GM18520 (cell line): ENCODE data around the gene ADAMTS20.
A peak's percentile ranks its signal among the peaks of the same experiment; 100 is the strongest.
"Not testable (repeated sequence)": the region's sequence is repeated elsewhere in the genome, so short reads cannot be mapped to it uniquely, and the experiment has no call there.

Experiments used
- ATAC-seq: cut with Tn5 transposase; IDR thresholded peaks from one replicate; pipeline ENCODE4 v1.9.1; 2021; ENCODE audit not compliant: unreplicated experiment

ADAMTS20 gene

DNA sequence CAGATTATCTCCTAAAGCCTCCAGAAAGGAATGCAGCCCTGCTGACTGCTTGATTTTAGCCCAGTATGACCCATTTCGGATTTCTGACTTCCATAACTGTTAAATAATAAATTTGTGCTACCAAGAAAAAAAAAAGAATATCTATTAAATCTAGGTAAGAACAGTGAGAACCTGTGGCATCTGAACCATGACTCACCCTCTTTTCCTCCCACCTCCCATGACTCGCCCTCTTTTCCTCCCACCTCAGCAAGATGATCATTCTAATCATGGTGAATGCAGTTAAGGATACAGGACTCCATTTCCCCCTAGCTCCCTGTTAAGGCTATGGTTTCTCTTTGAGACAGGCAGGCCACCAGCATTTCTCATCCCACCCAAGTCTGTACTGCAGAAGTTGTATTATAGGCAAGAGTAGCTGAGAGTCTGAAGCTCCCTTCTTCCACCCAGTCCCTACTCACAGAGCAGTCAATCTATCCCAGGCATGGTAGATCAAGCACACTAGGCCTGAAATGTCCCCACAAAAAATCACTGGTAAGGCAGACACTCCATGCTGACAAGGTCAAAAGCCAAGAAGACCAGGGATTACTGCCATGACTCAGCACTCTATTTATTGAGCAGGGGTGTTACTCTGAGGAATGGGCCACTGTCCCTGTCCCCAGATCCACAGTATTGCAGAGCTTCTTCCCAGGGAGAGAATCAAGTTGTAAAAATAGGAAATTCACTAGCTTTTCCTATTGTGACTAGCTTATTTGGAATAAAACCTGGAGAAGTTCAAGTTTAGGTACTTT lies 188.9 kb downstream of the ADAMTS20 start:
- ATAC-seq: no peak

DNA sequence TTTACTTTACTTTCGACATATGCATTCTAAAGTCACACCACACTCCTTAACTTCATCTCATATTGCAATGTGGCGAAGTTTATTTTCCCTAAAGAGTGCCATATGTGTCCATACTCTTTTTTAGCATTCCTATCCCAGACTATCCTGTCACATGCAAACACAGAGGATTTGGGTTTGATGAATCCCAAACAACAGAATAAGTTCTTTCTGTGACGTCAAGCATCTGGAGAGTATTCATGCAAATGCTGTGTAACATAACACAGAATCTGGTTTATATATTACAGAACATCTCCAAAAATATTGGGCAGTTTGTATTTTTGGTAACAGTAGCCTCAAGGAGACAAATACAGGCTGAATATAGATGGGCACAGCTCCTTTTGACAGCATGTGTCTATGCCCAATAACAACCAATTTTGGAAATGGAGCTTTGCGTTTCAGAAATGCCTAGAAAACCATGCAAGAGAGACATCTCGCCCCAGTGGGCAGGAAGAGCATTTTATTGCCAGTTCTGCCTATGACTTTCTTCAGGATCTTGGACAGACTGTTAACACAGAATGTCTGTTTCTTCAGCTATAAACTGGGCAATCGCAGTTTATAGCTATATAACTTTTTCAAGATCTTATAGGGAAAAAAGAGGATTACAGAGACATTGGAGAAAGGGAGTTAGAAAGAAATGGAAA lies 190.8 kb downstream of the ADAMTS20 start:
- no peak for ATAC-seq

DNA sequence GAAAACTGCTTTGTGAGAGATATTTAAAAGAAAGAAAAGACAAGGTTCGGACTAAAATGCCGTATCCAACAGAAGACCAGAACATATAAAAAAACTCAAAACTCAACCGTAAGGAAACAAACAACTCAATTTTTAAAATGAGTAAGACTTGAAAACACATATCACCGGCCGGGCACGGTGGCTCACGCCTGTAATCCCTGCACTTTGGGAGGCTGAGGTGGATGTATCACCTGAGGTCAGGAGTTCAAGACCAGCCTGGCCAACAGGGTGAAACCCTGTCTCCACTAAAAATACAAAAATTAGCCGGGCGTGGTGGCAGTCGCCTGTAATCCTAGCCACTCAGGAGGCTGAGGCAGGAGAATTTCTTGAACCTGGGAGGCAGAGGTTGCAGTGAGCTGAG lies 192.0 kb downstream of the ADAMTS20 start:
- ATAC-seq: not testable (repeated sequence)

DNA sequence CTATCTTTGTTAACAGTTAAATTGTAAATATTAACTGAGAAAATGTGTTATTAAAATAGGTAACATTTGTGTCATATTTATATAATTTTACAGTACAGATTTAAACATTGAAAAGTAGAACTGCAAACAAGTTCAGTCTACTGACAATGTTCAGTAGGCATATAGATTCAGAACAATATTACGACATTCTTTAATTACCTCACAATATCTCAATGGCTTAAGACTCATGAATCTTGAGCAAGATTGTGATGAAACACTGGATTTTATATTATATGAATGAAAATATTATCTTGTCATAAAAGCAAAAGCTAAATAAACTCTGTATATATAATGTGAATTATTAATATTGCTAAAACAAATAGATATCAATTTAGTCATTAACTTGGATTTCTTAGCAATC lies 194.9 kb downstream of the ADAMTS20 start:
- ATAC-seq: no peak

DNA sequence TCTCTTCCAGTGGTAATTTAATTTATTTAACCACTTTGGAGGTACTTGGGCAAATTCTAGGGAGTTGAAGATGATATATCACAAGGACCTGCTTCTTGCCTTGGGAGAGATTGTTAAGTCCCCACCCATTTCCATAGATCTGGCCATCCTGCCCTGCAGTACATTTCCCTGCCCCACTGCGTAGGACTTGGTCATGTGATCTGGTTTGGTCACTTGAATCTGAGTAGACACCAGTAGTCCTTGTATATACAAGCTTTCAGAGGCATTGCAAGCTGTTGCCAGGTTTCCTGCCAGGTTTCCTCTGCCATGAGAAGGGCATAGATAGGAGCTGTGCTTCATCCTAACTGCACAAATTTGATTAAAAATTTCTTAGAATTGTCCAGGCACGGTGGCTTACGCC lies 200.0 kb downstream of the ADAMTS20 start:
- ATAC-seq: no peak

DNA sequence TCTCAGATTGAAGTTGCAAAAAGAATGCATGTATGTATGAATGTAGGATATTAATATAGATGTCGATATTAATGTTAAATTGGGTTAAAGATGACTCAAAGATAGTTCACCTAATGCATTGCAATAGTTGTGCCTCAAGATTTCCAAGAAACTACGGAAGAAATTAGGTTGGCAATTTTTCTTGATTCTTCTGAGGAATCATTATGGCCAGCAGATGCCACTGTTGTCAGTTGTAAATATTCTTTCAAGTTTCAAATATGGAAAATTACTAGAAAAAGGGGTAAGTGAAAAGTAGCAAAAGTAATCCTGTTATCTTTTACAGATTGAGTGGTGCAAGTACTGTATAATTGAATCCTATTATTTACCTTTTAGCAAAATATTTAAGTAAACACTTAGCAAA lies 202.1 kb downstream of the ADAMTS20 start:
- no peak for ATAC-seq

DNA sequence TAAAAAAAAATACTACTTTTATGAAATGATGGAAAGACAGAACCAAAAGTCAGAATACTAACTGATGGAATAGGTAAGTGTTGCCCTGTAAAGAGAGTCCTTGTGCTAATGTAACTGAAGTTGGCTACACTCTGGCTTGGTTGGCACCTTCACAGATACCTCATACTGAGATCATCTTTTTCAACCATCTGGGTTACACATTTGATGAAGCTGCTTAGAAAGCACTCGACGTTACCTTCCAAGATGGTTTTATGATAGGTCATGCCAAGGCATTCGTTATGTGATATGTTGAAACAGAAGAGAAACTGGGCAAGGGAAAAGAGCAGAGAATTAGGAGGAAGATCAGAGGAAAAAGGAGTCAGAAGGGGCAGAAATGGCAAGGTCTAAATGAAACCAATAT lies 203.8 kb downstream of the ADAMTS20 start:
- no peak for ATAC-seq

DNA sequence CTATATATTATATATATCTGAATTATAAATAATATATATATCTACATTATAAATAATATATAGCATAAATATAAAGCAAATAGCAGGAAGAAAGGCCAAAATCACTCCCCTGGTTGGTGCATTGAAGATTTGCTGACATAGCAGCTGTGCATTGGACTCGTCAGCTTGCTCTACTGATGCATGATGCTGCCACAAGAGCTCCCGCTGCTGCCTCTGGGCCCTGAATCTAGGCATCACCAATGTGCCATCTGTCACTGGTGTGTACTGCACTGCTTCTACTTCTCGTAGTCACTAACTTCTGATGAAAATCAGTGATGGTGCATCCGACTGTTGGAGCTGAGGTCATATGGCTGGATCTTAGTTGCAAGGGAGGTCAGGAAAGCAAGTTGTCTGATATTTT lies 205.0 kb downstream of the ADAMTS20 start:
- no peak for ATAC-seq

DNA sequence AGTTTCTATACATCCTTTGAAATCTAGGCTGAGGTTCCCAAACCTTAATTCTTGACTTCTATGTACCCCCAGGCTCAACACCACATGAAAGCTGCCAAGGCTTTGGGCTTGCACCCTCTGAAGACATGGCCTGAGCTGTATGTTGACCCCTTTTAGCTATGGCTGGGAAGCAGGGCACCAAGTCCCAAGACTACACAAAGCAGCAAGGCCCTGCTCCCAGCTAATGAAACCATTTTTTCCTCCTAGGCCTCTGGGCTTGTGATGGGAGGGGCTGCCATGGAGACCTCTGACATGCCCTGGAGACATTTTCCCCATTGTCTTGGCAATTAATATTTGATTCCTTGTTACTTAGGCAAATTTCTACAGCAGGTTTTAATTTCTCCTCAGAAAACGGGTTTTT lies 207.0 kb downstream of the ADAMTS20 start:
- no peak for ATAC-seq

DNA sequence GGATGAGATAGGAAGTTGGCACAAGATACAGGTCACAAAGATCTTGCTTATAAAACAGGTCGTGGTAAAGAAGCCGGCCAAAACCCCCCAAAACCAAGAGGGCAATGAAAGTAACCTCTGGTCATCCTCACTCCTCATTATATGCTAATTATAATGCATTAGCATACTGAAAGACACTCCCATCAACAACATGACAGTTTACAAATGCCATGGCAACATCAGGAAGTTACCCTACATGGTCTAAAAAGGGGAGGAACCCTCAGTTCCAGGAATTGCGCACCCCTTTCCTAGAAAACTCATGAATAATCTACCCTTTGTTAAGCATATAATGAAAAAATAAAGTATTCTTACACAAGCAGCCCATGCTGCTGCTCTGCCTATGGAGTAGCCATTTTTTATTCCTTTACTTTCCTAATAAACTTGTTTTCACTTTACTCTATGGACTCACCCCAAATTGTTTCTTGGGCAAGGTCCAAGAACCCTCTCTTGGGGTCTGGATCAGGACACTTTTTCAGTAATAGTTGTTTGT lies 210.2 kb downstream of the ADAMTS20 start:
- ATAC-seq: not testable (repeated sequence)

DNA sequence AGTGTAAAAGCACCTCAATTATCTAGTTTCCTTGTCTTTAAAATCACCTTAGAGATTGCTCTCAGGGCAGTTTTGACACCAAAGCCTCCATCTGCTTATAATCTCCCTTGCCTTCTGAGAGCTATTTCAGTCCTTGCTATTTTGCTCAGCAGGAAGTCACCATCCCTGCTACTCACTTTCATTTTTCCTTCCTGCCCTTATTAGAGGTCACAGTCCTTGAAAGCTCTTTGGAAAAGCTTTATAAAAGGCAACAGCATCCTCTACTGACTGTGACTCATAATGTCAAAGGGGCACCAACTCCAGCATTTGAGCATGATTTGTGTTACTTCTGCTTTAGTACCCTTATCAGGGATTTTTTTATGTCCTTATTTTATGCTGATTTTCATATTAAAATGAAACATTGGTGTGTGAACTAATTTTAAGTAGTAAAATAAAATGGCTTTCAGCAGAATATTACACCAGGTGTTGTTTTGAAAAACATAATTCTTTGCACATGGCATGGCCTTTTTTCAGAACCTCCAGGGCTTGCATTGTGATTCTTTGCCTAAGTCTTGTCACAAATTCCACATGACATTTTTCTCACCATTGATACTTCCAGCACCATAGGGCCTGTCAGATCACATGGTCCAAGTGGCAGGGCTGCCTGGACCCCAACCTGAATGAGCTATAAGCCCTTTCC lies 213.0 kb downstream of the ADAMTS20 start:
- ATAC-seq: no peak

DNA sequence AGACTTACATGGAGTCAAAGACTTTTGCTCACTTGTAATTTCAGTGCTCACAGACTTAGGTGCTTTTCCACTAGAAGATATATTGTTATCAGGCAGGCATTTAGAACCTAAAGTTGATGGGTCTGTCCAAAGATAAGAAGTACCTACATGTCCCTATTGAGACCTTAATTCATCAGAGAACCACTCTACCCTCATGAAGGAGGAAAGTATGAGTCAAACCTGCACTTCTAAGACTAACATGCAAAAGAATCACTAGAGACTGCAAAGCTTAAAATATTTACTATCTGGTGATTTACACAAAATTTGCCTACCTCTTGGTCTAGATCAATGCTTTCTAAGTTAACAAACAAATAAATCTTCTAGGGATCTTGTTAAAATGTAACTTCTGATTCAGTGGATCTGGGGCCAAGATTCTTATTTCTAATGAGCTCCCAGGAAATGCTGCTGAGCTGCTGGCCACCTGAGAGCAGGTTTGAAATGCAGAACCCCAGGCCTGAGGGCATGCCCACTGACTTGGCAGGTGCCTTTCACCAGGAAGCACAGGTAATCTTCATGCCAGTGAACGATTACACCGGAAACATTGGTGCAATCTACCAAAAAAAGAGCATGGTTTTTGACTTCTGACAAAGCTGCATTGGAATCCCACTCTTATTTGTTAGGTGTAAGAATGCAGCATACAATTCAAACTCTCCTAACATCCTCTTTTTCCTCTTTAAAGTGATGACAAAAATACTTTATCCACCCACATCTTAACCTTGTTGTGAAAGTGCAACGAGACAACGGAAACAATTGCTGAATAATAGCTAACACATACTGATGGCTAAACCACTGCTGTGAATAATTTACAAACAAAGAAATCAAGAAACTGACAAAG lies 214.2 kb downstream of the ADAMTS20 start:
- peak; percentile 56 for ATAC-seq

DNA sequence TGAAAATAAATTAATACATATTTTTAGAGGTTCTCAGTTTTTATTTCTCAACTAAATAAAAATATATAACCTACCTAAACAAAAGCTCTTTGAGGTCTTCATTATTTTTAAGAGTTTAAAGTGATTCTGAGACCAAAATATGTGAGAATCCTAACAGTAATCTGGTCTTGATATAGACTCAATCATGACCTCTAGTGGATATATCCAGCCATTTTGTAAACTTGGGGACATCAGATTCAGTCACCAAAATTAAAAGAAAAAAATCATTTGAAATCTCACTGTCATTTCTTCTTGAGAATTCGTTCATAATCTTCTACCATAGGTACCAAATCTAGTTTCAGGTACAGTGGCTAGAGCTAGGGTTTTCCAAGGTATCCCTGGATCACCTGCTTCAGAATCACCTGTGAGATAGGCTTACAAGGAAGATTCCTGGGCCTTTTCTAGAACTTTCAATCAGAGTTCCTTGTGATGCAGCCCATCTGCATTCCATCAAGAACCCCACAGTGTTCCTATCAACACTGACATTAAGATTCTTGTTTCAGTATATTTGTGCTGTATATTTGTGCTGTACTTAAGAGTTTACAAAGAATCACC lies 214.9 kb downstream of the ADAMTS20 start:
- ATAC-seq: no peak

DNA sequence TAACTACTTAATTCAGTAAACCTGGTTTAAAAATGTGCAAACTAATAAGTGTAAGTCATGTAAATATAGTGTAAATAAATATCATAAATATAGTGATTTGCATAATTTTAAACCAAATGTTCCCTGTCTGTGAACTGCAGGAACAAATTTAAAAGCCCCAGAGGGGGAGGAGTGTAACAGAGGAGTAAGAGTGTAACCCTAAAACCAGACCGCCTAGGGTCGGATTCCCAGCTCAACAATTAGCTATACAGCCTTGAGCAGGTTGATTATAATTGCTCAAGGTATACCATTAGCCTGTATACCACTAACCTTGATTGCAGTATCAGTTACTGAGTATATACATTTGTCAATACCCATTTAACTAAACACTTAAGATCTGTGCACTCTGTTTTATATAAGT lies 218.4 kb downstream of the ADAMTS20 start:
- ATAC-seq: no peak

DNA sequence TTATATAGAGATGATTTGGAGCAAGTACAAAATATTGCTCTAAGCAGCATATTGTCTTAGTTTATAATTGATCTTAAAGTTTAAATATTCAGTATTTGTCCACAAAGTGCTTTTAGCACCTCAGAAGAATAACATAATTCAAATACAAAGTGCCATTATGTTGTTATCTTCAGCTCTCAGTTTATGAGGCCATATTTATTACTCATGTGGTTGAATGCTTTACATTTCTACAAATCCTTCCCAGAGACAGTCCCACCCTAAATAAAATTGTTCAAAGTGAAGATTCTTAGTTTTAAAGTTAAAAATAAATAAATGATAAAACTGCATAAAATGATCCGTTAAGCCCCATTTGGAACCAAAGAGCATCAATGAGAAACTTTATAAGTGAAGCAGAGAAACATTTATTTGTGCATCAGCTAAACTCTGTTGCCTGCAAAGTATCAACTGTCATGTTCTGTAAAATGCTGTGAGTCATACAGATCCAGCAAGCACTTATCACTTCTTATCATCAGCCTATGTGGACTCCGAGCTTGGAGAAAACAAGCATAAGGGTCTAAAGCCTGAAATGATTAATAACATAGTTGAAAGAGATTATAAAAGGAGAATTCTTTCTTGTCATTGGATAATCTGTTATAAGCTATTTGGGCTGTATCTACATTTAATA lies 218.9 kb downstream of the ADAMTS20 start:
- ATAC-seq: no peak

DNA sequence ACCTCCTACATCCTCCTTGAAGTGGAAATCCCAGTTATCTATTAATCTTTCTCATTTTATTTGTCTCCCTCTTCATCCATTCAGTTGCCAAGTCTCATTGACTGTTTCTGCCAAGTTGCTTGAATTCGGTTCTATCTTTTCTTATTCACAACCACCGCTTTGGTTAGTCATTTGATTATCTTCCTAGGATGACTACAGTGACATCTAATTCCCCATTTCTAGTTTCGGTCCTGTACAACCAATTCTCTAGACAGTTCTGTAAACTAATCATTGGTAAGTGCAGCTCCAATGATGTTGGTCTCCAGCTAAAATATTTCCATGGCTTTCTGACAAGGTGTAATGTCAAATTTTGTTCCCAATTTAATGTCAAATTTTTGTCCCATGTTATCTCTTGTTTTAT lies 220.1 kb downstream of the ADAMTS20 start:
- peak; percentile 55 for ATAC-seq

DNA sequence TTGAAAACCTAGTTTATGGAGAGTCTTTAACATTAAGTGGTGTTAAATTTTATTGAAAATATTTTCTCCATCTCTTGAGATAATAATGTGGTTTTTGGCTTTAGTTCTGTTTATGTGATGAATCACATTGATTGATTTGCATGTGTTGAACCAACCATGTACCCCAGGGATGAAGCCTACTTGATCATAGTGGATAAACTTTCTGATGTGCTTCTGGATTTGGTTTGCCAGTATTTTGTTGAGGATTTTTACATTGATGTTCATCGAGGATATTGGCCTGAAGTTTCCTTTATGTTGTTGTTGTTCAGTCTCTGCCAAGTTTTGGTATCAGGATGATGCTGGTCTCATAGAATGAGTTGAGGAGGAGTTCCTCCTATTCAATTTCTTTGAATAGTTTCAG lies 222.6 kb downstream of the ADAMTS20 start:
- no peak for ATAC-seq

DNA sequence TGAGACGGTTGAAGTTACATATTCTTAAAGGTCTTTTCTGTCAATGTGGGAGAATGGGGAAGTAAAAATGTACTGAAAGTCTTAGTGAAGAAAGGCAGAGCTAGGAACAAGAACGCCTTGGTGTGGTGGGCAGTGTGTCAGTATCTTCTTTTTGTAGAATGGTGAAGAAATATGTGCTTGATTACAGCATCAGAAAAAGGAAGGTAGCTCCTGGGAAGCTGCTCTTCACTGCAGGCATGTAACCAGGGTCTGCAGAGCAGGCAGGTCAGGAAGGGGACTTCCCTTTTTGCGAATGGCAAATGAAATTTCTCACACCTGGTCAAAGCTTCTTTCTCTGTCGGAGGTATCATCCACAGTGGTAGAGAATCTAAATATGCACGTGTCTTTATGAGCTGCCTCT lies 226.2 kb downstream of the ADAMTS20 start:
- peak; percentile 72 for ATAC-seq

DNA sequence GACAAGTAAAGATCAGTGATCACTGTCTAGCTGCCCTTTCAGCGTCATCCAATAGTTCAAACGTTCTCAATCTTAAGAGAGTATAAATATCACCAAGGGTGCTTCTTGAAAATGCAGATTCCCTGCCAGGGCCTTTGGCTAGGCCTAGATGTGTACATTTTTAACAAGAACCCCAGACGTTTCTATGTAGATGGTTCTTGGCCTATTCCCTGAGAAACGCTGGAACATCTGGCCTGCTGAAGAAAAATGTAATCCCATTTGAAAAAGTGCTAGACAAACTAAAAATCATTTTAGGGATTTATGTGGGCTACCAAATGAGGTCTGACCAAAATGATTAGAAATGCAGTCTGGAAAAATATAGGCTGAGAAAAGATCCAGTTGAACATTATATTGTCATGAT lies 231.7 kb downstream of the ADAMTS20 start:
- no peak for ATAC-seq

DNA sequence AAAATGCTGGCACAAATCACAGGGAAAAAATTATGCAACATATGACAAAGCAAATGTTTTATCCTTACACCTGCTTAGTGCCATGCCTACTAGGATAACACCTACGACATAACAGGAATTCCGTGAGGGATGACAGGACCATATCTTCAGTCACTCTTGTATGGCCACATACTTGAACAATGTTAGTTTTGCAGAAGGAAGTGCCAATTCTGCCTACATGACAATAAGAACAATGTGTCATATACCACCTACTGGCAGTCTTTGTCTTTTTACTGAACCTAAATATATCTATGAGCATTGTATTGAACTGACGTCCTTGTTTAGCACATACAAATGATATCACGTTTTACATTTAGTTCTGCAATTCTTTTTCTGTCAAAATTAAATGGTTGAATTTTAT lies 234.0 kb downstream of the ADAMTS20 start:
- ATAC-seq: no peak
